CD4-positive, alpha-beta T cell treated with Interferon alpha-2 for 1 hour (primary cell): ENCODE results near the gene PAK6.
A peak's percentile ranks its signal among the peaks of the same experiment; 100 is the strongest.

Source experiments
- DNase-seq, 2 donors: peaks; one replicate each; pipeline ENCODE4 v3.0.0-alpha.2; 2020 to 2022

Gene PAK6

DNA sequence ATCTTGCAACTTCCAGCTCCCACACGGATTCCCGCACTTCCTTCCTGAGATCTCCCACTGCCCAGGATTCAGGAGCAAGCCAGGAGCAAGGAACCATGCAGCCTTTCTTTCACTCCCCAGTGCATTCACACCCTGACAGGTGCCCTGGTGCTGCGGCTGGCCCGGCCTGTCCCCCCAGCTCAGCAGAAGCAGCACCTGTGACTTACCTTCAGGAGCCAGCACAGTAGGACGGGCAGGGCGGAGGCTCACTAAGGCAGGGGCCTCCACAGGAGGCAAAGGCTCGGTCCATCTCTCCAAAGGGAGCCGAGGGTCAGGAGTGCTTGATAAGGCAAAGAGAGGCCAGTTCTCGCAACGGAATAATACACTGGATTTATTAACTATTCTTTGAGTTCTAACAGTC is 39.2 kb downstream of the PAK6 start:
- no peak for DNase-seq

DNA sequence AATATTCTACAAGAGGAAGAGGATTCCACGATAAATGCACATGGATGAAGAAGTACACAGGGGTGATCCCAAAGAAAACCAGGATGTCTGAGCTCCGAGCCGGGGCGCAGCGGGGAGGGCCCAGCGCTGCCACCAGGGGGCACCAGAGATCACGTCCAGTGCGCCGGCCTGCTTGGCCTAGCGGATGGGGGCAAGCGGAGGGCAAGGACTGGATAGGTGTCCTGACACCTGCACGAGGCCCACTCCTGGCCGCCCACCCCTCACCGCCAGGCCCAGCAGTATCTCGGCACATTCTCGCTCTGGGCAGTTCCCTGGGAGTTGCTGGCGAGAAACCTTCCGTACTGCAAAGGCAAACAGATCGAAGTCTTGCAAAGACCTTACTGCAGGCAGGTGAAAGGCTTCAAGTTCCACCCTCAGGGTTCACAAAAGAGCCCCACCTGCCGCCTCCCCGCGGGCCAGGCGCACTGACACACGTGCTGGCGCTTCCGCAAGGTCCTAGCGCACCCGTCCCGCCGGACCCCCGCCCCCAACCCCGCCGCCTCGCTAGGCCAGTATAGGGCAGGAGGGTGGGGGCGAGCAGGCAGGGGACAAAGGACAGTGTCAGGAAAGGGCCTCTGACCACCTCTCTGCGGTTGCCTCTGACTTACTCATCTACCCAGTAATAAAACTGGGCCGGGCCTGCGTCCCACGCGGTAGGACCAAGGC is 40.7 kb downstream of the PAK6 start:
- DNase-seq = peak; percentile 41 to 68

DNA sequence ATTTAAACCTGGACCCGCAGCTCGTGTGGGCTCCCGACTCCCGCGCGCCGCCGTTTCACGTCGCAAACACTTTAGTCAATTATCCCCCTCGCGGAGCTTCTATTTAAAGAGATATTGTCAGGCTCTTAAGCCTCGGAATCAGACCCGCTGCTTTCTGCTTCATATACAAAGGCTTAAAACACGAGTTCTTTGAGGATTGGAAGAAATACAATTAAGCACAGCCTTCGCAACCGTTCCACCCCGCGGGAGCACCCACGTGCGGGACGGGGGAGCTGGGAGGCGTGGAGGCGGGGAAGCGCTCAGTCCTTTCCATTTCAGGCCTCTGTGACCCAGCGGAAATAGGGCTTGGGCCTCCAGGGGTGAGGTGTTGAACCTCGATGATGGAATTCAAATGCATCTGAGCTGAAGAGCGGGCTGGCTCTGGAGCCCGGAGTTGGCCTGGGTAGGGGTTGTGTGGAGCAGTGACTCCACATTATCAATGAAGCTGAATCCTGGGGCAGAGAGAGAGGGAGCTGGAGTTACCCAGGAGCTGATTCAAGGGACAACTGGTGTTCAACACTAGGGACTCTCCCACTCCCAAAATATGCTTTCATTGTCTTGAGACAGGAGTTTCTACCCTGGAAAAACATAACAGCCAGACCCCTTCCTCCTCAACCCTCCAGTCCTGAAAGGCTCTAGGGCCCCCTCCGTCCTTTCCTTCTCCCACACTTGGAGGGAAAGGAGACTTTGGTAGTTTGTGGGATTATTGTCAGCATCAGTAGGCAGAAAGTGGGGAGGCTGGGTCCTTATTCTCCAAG is 41.6 kb downstream of the PAK6 start:
- DNase-seq = no peak

DNA sequence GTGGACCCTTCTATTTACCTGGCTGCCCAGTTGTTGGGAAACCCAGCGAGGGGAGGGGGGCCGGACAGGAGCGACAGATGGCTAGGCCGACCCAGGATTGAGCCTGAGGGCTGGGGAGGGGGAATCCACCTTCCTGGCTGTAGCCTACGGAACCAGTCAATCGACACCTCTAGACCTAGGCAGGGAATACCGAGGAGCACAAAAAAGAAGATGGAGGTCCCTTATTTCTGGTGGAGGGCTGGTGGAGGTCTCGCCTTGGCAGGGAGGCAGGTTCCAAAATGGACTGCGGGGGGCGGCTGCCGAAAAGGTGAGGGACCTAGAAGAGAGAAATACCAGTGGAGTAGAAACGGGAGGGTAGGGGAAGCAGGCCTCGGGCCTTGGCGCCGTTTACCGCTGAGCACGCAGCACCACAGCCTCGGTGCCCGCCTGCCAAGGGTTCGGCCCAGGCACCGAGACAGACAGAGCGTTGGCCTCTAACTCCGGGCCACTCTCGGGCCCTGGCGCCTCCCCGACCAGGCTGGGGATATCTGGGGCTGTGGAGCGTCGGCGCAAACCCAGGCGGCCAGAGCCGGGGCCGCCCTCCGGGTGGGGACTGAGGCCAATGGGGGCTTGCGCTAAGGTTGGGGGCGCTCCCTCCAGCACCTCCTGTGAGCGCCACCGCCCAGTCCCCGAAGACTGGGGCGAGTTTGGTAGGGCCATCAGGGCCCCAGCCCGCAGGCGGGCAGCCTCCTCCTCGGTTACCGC is 42.4 kb downstream of the PAK6 start:
- DNase-seq = no peak

DNA sequence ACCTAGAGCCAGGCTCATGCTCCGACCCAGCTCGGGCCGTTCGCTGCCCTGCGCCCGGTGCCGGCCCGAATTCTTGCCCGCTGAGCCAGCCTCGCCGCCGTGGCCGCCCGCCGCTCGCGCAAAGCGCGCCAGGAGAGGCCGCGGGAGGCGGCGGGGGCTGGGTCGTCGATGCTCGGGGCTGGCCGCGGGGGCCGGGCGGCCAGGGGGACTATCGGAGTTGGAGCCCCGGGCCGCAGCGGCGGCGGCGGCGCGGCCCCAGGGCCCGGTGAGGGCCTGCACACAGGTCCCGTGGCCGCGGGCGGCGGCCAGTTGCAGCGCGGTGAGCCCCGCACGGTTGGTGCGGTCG is 42.9 kb downstream of the PAK6 start:
- DNase-seq = no peak

DNA sequence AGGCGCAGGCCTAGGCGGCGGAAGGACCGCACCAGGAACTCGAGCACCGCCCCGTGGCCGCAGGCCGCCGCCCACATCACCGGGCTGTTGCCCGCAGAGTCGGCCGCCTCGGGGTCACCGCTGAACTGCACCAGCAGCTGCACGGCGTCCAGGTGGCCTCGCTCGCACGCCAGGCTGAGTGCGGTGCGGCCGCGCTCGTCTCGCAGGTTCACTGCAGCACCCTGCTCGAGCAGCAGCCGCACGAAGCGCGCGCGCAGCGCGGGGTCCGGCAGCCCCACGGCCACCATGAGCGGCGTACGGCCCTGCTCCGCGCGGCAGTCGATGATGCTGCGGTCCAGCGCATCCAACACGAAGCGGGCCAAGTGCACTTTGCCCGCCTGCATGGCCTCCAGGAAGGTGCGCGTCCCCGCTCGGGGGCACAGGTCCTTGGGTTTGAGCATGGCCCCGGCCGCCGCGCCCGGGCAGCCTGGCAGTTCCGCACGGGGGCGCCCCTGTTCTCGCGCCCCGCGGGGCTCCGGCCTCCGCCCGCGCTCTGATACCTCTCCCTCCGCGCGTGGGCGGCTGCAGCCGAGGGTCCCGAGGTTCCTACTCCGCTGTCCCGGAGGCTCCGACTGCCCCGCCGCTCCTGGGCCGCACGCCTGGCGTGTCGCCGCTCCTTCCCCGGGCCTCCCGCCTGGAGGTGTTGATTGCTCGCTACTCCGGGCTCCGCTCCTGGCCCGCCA is 43.4 kb downstream of the PAK6 start:
- peak; percentile 41 to 63 for DNase-seq

DNA sequence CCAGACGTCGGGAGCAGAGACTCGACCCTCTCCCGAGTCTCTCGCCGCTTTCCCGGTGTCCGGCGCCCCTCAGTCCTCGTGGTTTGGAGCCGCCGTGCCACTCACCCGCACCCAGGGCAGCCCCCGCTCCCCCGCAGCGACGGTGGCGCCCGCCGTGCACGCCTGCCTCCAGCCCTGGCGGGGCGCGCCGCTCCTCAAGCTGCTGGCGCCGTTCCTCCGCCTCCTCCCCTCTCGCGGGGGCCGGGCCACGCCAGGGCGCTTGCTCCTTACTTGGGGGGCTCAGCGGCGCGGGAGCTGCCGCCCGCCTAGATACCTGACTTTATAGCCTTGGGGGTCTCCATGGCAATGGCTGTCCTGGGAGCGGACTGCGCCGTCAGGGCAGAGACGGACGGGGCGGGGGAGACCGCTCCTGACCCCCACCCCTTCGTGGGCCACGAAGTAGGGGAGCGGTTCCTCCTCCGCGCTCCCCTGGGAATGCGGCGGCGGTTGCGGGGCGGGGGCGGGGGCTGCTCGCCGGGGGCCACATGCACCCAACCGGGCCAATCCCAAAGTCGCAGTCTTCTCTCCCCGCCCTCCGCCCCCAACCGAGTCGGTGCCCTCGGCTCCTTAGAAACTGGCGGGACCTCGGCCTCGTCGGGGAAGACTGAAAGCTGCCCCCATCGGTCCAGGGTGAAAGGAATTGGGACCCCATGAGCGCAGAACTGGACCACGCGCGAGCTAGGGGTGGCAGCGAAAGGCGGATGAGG is 44.2 kb downstream of the PAK6 start, which contains the start of gene ANKRD63:
TSS of gene ANKRD63 (minus strand) at position 196 of the 746 bp plus-strand sequence. CDS start 478 bp downstream, outside the sequence.
- DNase-seq = peak; percentile 10 to 34

DNA sequence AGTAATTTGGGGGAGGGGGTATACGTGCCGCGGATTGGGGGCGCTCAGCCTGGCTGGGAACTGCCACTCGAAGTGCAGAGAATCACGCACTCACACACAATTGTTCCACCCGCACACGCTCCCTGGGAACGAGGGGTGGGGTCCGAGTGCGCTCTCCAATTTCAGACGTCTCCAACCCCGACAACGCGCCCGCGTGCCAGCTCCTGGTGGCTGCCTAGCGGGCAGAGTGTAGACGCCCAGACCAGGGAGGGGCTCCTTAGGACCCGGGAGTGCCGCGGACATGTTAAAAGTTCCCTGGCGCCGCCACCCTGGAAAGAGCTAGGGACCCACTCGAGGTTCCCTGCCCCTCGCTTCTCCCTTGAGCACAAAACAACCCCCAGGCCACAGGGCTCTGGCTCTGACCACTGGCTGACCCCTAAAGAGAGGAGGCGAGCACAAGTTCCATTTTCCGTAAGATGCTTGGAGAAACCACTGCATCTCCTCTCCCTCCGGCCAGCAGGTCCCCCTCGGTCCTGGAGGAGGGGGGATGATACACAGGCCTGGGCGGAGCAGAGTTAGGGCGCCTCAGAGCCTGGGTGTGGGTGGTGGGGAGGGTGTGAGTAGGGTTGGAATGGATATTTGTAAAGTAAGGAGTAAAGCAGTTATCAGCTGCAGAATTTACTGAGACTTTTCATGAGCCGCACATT is 44.9 kb downstream of the PAK6 start:
- DNase-seq = no peak

DNA sequence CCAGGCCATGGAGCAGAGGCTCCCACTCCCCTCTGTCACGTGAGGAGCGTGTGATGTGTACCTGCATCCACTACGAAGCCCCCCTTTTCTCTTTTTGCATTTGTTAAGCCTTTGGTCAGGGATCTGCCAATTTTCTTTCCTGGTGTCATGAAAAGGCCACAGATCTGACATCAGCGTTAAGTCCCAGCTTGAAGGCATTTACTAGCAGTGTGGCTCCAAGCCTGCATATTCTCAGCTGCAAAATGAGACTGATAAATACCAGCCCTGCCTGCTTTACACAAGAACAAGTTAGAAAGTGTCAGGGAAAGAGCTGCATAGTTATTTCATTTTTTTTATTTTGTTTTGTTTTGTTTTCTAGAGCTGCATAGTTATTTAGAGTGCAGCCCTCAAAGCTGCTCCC is 46.3 kb downstream of the PAK6 start:
- DNase-seq = no peak

DNA sequence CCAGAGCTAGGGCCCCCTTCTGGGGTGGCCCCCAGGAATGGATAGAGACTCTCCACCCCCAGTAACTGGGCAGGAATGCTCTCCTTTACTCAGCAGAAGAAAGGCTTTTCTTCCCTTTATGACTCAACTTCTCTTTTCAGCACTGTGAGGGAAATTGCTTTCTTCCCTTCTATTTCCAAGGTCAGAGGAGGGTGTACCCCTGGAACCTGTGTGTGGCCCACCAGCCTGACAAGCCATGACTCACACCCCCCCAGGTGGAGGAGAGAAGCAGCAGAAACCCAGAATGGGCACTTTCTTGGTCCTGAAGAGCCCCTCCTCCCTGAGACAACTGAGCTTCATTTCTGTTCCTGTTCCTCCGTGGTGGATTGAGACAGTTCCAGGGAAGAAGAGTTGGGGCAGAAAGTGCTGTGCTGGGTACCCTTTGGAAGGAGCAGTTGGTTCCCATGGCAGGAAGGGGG is 46.7 kb downstream of the PAK6 start:
- no peak for DNase-seq

DNA sequence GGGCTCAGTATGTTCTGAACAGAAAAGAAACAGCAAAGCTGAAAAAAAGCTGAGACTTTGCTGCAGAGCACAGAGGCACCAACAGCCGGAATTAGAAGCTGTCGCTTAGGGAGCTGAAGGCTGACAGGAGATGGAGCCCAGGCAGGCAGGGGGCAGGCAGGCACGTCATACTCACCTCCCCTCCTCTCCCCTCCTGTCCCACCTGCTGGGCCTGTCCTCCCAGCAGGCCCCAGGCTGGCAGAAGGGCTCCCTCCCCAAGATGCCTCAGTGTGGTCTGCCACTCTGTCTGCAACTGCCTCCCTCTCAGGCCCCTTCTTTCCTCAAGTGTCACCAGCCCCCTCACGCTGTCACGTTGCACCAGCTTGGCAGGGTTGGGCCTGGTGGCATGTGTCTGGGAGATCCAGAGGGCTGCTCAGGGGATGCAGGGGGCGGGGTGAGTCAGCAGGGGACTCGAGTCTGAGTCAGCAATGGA is 47.2 kb downstream of the PAK6 start:
- no peak for DNase-seq

DNA sequence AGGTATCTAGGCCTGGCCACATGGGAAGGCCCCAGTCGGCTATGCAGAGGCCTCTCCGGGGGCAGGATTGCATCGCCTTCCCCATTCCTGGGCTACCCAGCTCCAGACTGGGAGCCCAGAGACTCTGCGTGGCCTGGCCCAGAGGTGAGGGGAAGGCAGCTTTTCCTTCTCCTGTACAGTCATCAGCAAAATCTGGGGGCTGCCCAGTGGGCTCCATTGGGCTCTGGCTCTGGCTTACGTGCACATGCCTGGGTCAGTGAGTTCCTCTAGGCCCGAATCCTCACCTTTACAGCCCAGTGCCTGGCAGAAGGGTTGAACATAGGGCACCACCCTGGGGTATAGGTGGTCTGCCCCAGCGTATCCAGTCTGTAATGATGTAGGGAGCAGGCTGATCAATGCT is 47.9 kb downstream of the PAK6 start:
- no peak for DNase-seq

DNA sequence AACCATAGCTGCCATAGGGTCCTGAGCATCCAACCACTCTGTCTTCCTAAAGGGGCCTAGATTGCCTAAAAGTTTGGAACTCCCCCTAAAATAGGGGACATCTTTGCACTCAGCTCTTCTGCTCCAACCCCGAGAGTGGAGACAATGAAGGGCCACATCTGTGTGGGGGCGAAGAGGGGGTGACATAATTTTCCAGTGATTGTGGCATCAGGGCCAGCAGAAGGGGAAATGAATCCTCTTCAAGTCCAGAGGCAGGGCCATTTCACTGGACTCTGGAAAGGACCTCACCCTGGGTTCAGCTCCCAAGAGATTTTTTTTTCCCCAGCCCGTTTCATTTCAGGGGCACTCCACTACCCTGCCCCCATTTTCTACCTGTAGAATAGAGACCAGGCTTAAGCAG is 48.6 kb downstream of the PAK6 start:
- no peak for DNase-seq

DNA sequence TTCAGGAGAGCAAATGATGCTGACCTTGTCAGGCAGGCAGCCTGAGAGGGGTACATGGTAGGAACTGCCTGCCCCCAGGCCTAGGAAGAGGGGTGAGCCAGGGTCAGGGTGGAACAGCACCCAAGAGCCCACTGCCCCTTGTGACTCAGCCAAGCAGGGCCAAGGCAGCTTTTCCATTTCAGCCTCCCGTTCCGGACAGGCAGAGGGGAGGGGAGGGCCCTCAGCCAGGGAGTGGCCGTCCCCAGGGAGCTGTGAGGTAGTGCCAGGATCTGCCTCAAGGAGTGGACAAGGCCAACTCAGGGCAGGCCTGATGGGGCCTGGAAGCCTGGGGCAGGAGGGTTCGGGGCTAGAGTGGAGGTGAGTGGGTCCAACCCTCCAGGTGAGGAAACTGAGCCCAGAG is 49.1 kb downstream of the PAK6 start:
- DNase-seq = no peak

DNA sequence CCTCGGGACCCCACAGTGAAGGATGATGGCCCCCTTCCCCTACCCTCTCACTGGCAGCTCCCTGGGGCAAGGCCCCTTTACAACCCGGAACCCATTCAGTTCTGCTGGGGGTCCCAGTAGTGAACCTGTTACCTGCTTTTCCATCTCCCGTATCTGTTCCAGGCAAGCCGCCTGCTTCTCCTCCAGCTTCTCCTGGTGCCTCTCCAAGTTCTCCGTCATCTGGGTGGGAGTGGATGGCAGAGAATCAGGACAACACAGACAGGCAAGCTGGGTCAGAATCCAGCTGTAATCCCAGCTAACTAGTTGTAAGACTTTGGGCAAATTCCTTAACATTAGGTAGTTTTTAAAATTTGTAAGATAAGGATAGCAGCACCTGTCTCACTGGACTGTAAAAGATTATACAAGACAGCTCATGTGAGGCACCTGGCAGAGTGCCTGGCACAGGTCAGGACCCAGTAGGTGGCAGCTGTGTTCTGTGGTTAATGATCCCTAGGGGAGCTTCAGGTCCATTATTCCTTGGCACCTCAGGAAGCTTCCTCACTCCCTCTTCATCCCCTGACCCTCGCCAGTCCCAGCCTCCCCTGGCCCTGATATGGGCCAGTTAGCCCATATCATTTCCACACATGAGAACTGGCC is 50.4 kb downstream of the PAK6 start:
- DNase-seq = no peak

DNA sequence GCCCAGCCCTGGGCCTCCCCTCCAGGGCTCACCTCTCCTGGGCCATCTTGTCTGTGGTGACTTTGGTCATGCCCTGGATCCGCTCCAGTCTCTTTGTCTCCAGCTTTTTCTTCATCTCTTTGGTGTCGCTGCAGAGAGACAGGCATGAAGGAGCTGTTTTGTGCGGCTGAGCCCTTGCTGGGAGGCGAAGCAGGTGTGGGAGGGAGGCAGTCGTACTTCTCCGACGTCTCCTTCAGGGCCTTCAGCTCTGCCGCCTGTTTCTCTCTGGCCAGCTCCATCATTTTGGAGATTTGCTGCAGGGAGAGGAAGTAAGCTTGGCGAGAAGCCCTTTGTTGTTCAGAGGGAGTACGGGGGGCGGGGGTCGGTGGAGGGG is 51.7 kb downstream of the PAK6 start:
- DNase-seq = no peak

DNA sequence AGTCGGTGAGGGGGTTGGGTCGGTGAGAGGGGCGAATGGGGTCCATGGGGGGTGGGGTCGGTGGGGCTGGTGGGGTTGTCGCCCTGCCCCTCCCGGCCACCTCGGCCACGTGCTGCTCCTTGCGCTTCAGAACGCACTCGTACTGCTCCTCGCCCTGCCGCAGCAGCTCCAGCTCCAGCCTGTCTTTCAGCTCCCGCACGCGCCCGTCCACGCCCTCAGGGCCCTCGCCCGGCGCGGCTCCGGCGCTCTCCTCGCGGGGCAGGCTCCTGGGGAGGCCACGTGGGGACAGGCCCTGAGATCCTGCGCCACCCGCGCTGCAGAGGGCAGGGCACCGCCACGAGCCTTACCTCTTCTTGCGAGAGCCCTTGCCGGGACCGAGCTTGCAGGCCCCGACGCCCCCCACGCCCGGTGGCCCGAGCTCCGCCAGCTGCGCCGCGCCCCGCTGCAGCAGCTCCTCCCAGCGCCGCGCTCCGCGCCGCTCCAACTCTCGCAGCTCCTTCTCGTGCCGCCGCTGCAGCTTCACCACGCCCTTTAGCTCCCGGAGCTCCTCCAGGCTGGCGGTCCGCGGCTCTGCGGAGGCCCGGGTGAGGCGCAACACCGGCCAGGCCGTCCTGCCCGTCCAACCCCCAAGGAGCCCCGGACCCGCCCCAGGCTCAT is 52.2 kb downstream of the PAK6 start:
- no peak for DNase-seq

DNA sequence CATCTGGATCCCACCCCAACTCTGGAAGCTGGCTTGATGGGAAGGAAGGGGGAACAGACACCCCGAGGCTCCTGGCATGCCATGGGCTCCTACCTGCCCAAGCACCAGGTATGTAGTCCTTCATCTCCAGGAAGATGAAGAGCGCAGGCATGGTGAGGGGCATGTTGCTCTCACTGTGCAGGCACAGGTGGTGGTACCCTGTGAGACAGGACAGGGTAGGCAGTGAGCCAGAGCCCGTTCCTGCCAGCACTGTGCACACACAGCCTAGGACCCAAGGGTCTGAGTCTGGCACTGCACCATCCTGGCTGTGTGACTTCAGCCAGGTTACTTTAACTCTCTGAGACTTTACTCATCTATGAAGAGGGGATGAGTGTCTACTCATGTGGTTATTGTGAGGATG is 53.4 kb downstream of the PAK6 start:
- no peak for DNase-seq

DNA sequence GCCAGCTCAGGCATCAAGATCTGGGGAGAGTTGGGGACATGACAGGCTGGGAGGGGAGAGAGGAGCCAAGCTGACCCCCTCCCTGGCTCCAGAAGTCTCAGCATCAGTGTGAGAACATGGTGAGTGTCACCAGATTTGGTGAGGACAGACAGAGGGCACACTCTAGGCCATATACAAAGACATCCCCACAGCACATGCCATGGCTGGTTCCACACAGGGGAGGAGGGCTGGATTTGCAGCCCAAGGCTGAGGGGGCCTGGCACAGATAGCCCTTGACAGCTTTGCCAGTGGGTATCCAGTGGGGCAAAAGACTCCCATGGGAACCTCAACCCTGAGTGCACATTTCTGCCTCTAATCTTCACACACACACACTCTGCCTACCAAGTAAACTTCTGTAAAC is 54.1 kb downstream of the PAK6 start:
- DNase-seq = no peak
